H1 (cell line): ENCODE results near the gene MTFMT. TPM values are rescaled to one million over a fixed set of nuclear protein-coding genes. Genes with fewer than 3 reads are reported as not detected.

Experiments
- CTCF ChIA-PET: fragments of 300-600 bp; sonication (Branson Sonifier 250); formaldehyde crosslinking; loops from one replicate; lab custom pipeline; 2021; ENCODE audit not compliant: partially characterized antibody; lab: Charles Lee
- POLR2A ChIA-PET: fragments of 300-600 bp; sonication (Branson Sonifier 250); formaldehyde crosslinking; loops from one replicate; lab custom pipeline; 2021; ENCODE audit warnings: inconsistent platforms; ENCODE audit not compliant: partially characterized antibody; lab: Charles Lee
- DNase-seq, 2 experiments: peaks; one replicate each; pipeline versions ENCODE4 v3.0.0 to v3.0.0-alpha.2; 2010 to 2022; ENCODE audit warnings: low spot score in 2 of 2, low read depth in 1 of 2, mixed read lengths in 1 of 2
- FAIRE-seq: peaks from 2 replicates; lab custom pipeline; 2011; peaks lifted over from hg19 to GRCh38; lab: Jason Lieb, UNC
- H2AFZ ChIP-seq: 2 replicates; pipeline ENCODE4 v1.8.1; 2012; ENCODE audit warnings: low read length, inconsistent platforms
- H2AK5ac ChIP-seq: 2 replicates; pipeline ENCODE4 v1.6.1; 2013; ENCODE audit warnings: low read depth, low read length
- H2BK120ac ChIP-seq: replicated peaks from 2 replicates; pipeline ENCODE3; 2013; ENCODE audit warnings: low read depth, low read length, inconsistent platforms
- H2BK12ac ChIP-seq: 2 replicates; pipeline ENCODE4 v1.6.1; 2013; ENCODE audit warnings: low read depth, low read length
- H2BK15ac ChIP-seq: 2 replicates; pipeline ENCODE4 v1.6.1; 2013; ENCODE audit warnings: low read length
- H2BK20ac ChIP-seq: 2 replicates; pipeline ENCODE4 v1.6.1; 2013; ENCODE audit warnings: low read length
- H2BK5ac ChIP-seq: 2 replicates; pipeline ENCODE4 v1.6.1; 2013; ENCODE audit warnings: low read depth, low read length
- H3K14ac ChIP-seq: 2 replicates; pipeline ENCODE4 v1.6.1; 2013; ENCODE audit warnings: inconsistent platforms; ENCODE audit not compliant: insufficient read length
- H3K18ac ChIP-seq: 2 replicates; pipeline ENCODE4 v1.6.1; 2013; ENCODE audit warnings: low read length; ENCODE audit errors: extremely low read depth
- H3K23ac ChIP-seq: 2 replicates; pipeline ENCODE4 v1.6.1; 2013; ENCODE audit warnings: inconsistent platforms; ENCODE audit not compliant: insufficient read length
- H3K23me2 ChIP-seq: 2 replicates; pipeline ENCODE4 v1.6.1; 2013; ENCODE audit warnings: low read depth, low read length
- H3K27ac ChIP-seq: 2 replicates; pipeline ENCODE4 v1.6.1; 2011; ENCODE audit warnings: low read depth, low read length, inconsistent platforms
- H3K27me3 ChIP-seq, 4 experiments: replicated peaks in 1 of 4; 1 replicate in 1 of 4; 2 replicates in 3 of 4; pipeline versions ENCODE4 v1.6.1 to v1.8.1; 2011 to 2013; ENCODE audit warnings: low read length in 3 of 4, mild to moderate bottlenecking in 3 of 4, inconsistent platforms in 2 of 4, mixed read lengths in 2 of 4, moderate library complexity in 1 of 4; ENCODE audit not compliant: control insufficient read depth in 3 of 4, insufficient read depth in 3 of 4; ENCODE audit errors: extremely low read depth in 1 of 4
- H3K36me3 ChIP-seq, 4 experiments: 2 replicates each; pipeline versions ENCODE4 v1.6.1 to v1.8.1; 2011 to 2013; ENCODE audit warnings: mild to moderate bottlenecking in 4 of 4, low read length in 3 of 4, moderate library complexity in 2 of 4, control low read depth in 1 of 4, inconsistent platforms in 1 of 4; ENCODE audit not compliant: insufficient read depth in 4 of 4, control insufficient read depth in 2 of 4
- H3K4ac ChIP-seq: replicated peaks from 2 replicates; pipeline ENCODE3; 2013; ENCODE audit warnings: low read length, low read depth, mixed read lengths, inconsistent platforms; ENCODE audit not compliant: insufficient read length
- H3K4me1 ChIP-seq, 4 experiments: replicated peaks in 1 of 4; 1 replicate in 1 of 4; 2 replicates in 3 of 4; pipeline versions ENCODE4 v1.6.1 to v1.8.1; 2011 to 2013; ENCODE audit warnings: low read length in 3 of 4, inconsistent platforms in 2 of 4, mixed read lengths in 1 of 4; ENCODE audit not compliant: insufficient read depth in 4 of 4, control insufficient read depth in 3 of 4
- H3K4me2 ChIP-seq, 2 experiments: 2 replicates each; pipeline versions ENCODE4 v1.6.1 to v1.8.1; 2011 to 2013; ENCODE audit warnings: low read depth in 2 of 2, low read length in 2 of 2, control low read depth in 1 of 2, inconsistent platforms in 1 of 2, mild to moderate bottlenecking in 1 of 2; ENCODE audit not compliant: insufficient read depth in 1 of 2
- H3K4me3 ChIP-seq, 4 experiments: fragments of 200-600, 300-600 bp in 1 of 4; sonication (generic), shearing (Covaris generic), sonication (Bioruptor Twin) in 1 of 4; 2 replicates each; pipeline versions ENCODE4 v1.5.1 to v1.8.1; 2011 to 2016; ENCODE audit warnings: low read length in 4 of 4, low read depth in 3 of 4, control low read depth in 2 of 4, inconsistent platforms in 2 of 4, mild to moderate bottlenecking in 2 of 4, mixed read lengths in 1 of 4, moderate library complexity in 1 of 4; ENCODE audit not compliant: insufficient read depth in 2 of 4; ENCODE audit errors: extremely low read depth in 1 of 4
- H3K56ac ChIP-seq: replicated peaks from 2 replicates; pipeline ENCODE3; 2013; ENCODE audit warnings: low read depth, mild to moderate bottlenecking, mixed read lengths, low read length, inconsistent platforms; ENCODE audit not compliant: insufficient read length
- H3K79me1 ChIP-seq: 2 replicates; pipeline ENCODE4 v1.6.1; 2013; ENCODE audit warnings: low read depth, low read length, control low read depth
- H3K79me2 ChIP-seq, 2 experiments: 2 replicates each; pipeline versions ENCODE4 v1.6.1 to v1.8.1; 2012 to 2013; ENCODE audit warnings: low read length in 2 of 2, mild to moderate bottlenecking in 2 of 2, inconsistent platforms in 1 of 2; ENCODE audit not compliant: insufficient read depth in 2 of 2, control insufficient read depth in 1 of 2
- H3K9ac ChIP-seq, 4 experiments: replicated peaks in 1 of 4; 1 replicate in 1 of 4; 2 replicates in 3 of 4; pipeline versions ENCODE4 v1.6.1 to v1.8.1; 2011 to 2013; ENCODE audit warnings: low read depth in 3 of 4, low read length in 3 of 4, control low read depth in 2 of 4, mild to moderate bottlenecking in 2 of 4, moderate library complexity in 2 of 4, inconsistent platforms in 1 of 4; ENCODE audit errors: extremely low read depth in 1 of 4
- H3K9me3 ChIP-seq, 2 experiments: 2 replicates each; pipeline versions ENCODE4 v1.6.1 to v1.8.1; 2012 to 2013; ENCODE audit warnings: mild to moderate bottlenecking in 2 of 2, moderate library complexity in 2 of 2, control low read depth in 1 of 2, inconsistent platforms in 1 of 2, low read depth in 1 of 2, low read length in 1 of 2, mixed read lengths in 1 of 2; ENCODE audit not compliant: insufficient read depth in 2 of 2
- H4K20me1 ChIP-seq, 2 experiments: replicated peaks in 1 of 2; 2 replicates each; pipeline versions ENCODE3 to v1.8.1; 2011 to 2013; ENCODE audit warnings: inconsistent platforms in 2 of 2, low read length in 2 of 2, mild to moderate bottlenecking in 1 of 2; ENCODE audit not compliant: insufficient read depth in 2 of 2, control insufficient read depth in 1 of 2
- H4K5ac ChIP-seq: 2 replicates; pipeline ENCODE4 v1.6.1; 2013; ENCODE audit warnings: low read length, low read depth, mixed read lengths, inconsistent platforms; ENCODE audit not compliant: insufficient read length
- H4K8ac ChIP-seq: 2 replicates; pipeline ENCODE4 v1.8.0; 2013; ENCODE audit warnings: mild to moderate bottlenecking, moderate library complexity, low read length, inconsistent platforms; ENCODE audit not compliant: insufficient read depth; ENCODE audit errors: extremely low read depth
- H4K91ac ChIP-seq: replicated peaks from 2 replicates; pipeline ENCODE3; 2013; ENCODE audit warnings: low read length, mixed read lengths, inconsistent platforms; ENCODE audit not compliant: insufficient read length
- CEBPB ChIP-seq: IDR thresholded peaks from 2 replicates; pipeline ENCODE4 v1.6.1; 2012; ENCODE audit warnings: low read depth, low read length
- CREB1 ChIP-seq: IDR thresholded peaks from 2 replicates; pipeline ENCODE4 v1.6.1; 2012; ENCODE audit warnings: inconsistent platforms
- CTBP2 ChIP-seq: IDR thresholded peaks from 2 replicates; pipeline ENCODE4 v1.7.0; 2011; ENCODE audit warnings: borderline replicate concordance, mild to moderate bottlenecking, moderate library complexity, mixed read lengths, low read length; ENCODE audit not compliant: insufficient read depth, insufficient read length
- GABPA ChIP-seq: IDR thresholded peaks from 2 replicates; pipeline ENCODE4 v1.6.1; 2011; ENCODE audit warnings: mild to moderate bottlenecking, low read length, moderate library complexity, borderline replicate concordance; ENCODE audit not compliant: insufficient read depth
- NANOG ChIP-seq: IDR thresholded peaks from 2 replicates; pipeline ENCODE4 v1.6.1; 2011; ENCODE audit warnings: low read length, low read depth, mild to moderate bottlenecking, inconsistent platforms; ENCODE audit not compliant: insufficient read depth, poor library complexity, severe bottlenecking
- PHF8 ChIP-seq: fragments of 200-600 bp; sonication (generic); conservative IDR thresholded peaks from 2 replicates; pipeline ENCODE4 v1.7.1; 2012; ENCODE audit warnings: low read depth, mild to moderate bottlenecking, inconsistent platforms, low read length, moderate library complexity
- SP1 ChIP-seq: IDR thresholded peaks from 2 replicates; pipeline ENCODE4 v1.6.1; 2011; ENCODE audit warnings: low read depth, low read length
- SUZ12 ChIP-seq: fragments of 200-600 bp; sonication (generic); IDR thresholded peaks from 2 replicates; pipeline ENCODE4 v1.6.1; 2012; ENCODE audit warnings: mild to moderate bottlenecking, inconsistent platforms, low read length, moderate library complexity, mixed read lengths
- TAF7 ChIP-seq: optimal IDR thresholded peaks from 2 replicates; pipeline ENCODE3; 2011; ENCODE audit warnings: low read depth, mild to moderate bottlenecking, inconsistent platforms, low read length, moderate library complexity, borderline replicate concordance
- TCF12 ChIP-seq: IDR thresholded peaks from 2 replicates; pipeline ENCODE4 v1.6.1; 2011; ENCODE audit warnings: low read depth, mild to moderate bottlenecking, low read length
- WGBS, 2 experiments: shearing (Covaris generic) in 1 of 2; methylation state at CpG; one replicate each; pipeline versions ENCODE4 v1.1.6 to v1.1.7; 2013 to 2015; ENCODE audit warnings: low lambda C conversion rate in 2 of 2, mixed read lengths in 2 of 2, inconsistent platforms in 1 of 2, low coverage in 1 of 2, missing lambda C conversion rate in 1 of 2; ENCODE audit not compliant: insufficient replicate concordance in 2 of 2, insufficient coverage in 1 of 2, insufficient read length in 1 of 2; ENCODE audit errors: extremely low coverage in 1 of 2, missing lambda C conversion rate in 1 of 2; 5-methylcytosine and 5-hydroxymethylcytosine counted together
- polyA plus RNA-seq, 7 experiments: library from polyadenylated mRNA; depleted of rRNA in 3 of 7; stranded (reverse) in 5 of 7; unstranded in 2 of 7; fragments of >200 nt in 5 of 7; fragments of 200-250 nt in 2 of 7; gene quantifications; 1 replicate in 5 of 7; 2 replicates in 1 of 7; 4 replicates in 1 of 7; pipeline versions ENCODE4 v1.2.1 to v1.2.3, GENCODE V29; 2011 to 2013; ENCODE audit warnings: missing spikeins in 2 of 7, mixed read lengths in 2 of 7
- total RNA-seq: library from RNA; stranded (reverse); fragmentation: NEBNext Ultra II Directional; extraction: Animal tissue kit (Norgen Biotek cat#: 25700); gene quantifications from 2 replicates; pipeline ENCODE4 v1.2.1, GENCODE V29; 2021
- TF ChIP-seq, protein P1 (sequence below): IDR thresholded peaks from 2 replicates; pipeline ENCODE4 v1.6.1; 2011; ENCODE audit warnings: low read depth, mild to moderate bottlenecking, low read length; ENCODE audit not compliant: insufficient read depth

MTFMT gene
- total and polyA plus RNA-seq, 2 of the 8 experiments (the other 6 are each of a cell fraction or from before 2014, with no cell fraction given) = 7.7 to 20.8 TPM

- no peak overlapping the region for H2AFZ ChIP-seq
- no peaks in the 10 kb centered on the region for H3K36me3 ChIP-seq
- H2BK120ac ChIP-seq = no peak overlapping the region
- no peaks in the 10 kb centered on the region for H3K79me2 ChIP-seq
- no peaks in the 10 kb centered on the region for H3K4me1 ChIP-seq
- DNase-seq = no peak
- H3K4ac ChIP-seq = no peak overlapping the region
- ChIA-PET CTCF (interaction anchor here (1.2 kb wide), 1 partner anchor 41 kb away, joined by 4 read pairs; no protein-coding TSS in a partner anchor), POLR2A (no interaction called here)
- H3K27me3 ChIP-seq = no peaks in the 10 kb centered on the region
- no peak overlapping the region for H4K91ac ChIP-seq
- FAIRE-seq = no peak
- H2BK12ac ChIP-seq = no peak overlapping the region
- no peak overlapping the region for H3K9ac ChIP-seq
- no peak overlapping the region for H2BK20ac ChIP-seq
- H3K18ac ChIP-seq = no peak overlapping the region
- no peak overlapping the region for H4K8ac ChIP-seq
- H4K5ac ChIP-seq = no peak overlapping the region
- H3K23me2 ChIP-seq = no peaks in the 10 kb centered on the region
- H3K4me3 ChIP-seq = no peak overlapping the region
- no peak overlapping the region for H3K4me2 ChIP-seq
- H3K27ac ChIP-seq = no peak overlapping the region
- no peaks in the 10 kb centered on the region for H4K20me1 ChIP-seq
- no peaks in the 10 kb centered on the region for H3K9me3 ChIP-seq
- H2BK5ac ChIP-seq = no peak overlapping the region
- TF ChIP-seq SP1 (no peak), NANOG (no peak), SUZ12 (no peak), PHF8 (no peak), GABPA (no peak), CTBP2 (no peak), TCF12 (no peak), CEBPB (no peak), TAF7 (no peak), CREB1 (no peak)
- TF ChIP-seq, protein P1, sequence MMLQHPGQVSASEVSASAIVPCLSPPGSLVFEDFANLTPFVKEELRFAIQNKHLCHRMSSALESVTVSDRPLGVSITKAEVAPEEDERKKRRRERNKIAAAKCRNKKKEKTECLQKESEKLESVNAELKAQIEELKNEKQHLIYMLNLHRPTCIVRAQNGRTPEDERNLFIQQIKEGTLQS = no peak
- no peak overlapping the region for H2AK5ac ChIP-seq
- H3K23ac ChIP-seq = no peak overlapping the region
- no peak overlapping the region for H2BK15ac ChIP-seq
- no peak overlapping the region for H3K56ac ChIP-seq
- H3K14ac ChIP-seq = no peak overlapping the region
- WGBS, 2 experiments = 83% methylated on average over 1 of the region's 1 CpG; no CpG with 5 or more reads in 1 of the 2 experiments
- H3K79me1 ChIP-seq = no peaks in the 10 kb centered on the region
These were observed 7.9 kb upstream of the MTFMT start for GRCh38 chr15:65037309-65037708.
